ACC112 (cell line): ENCODE measurements around the gene AP2B1.

Source experiments
- H2AFZ ChIP-seq: fragments of 200-600 bp; sonication (generic); one replicate; pipeline ENCODE4 v1.6.0; 2017; ENCODE audit warnings: antibody characterized with exemption, low read length; ENCODE audit not compliant: unreplicated experiment
- H3K27ac ChIP-seq: fragments of 200-600 bp; sonication (generic); 2 replicates; pipeline ENCODE4 v1.5.1; 2014; ENCODE audit warnings: low read depth, mild to moderate bottlenecking, antibody characterized with exemption, low read length, moderate library complexity
- H3K27me3 ChIP-seq: fragments of 200-600 bp; sonication (generic); 2 replicates; pipeline ENCODE4 v1.6.1; 2014; ENCODE audit warnings: mild to moderate bottlenecking, antibody characterized with exemption, low read length, moderate library complexity, mixed read lengths; ENCODE audit not compliant: insufficient read depth
- H3K36me3 ChIP-seq: fragments of 200-600 bp; sonication (generic); 2 replicates; pipeline ENCODE4 v1.6.1; 2016; ENCODE audit warnings: mild to moderate bottlenecking, antibody characterized with exemption, low read length, moderate library complexity, mixed read lengths; ENCODE audit not compliant: insufficient read depth
- H3K4me1 ChIP-seq: fragments of 200-600 bp; sonication (generic); one replicate; pipeline ENCODE4 v1.6.1; 2016; ENCODE audit warnings: low read length, mixed read lengths; ENCODE audit not compliant: insufficient read depth, unreplicated experiment, control insufficient read depth
- H3K4me3 ChIP-seq: fragments of 200-600 bp; sonication (generic); 2 replicates; pipeline ENCODE4 v1.5.1; 2014; ENCODE audit warnings: mild to moderate bottlenecking, low read depth, low read length
- H3K79me2 ChIP-seq: fragments of 200-600 bp; sonication (generic); one replicate; pipeline ENCODE4 v1.6.0; 2016; ENCODE audit warnings: low read length; ENCODE audit not compliant: control insufficient read depth, unreplicated experiment, insufficient read depth

Gene AP2B1

DNA sequence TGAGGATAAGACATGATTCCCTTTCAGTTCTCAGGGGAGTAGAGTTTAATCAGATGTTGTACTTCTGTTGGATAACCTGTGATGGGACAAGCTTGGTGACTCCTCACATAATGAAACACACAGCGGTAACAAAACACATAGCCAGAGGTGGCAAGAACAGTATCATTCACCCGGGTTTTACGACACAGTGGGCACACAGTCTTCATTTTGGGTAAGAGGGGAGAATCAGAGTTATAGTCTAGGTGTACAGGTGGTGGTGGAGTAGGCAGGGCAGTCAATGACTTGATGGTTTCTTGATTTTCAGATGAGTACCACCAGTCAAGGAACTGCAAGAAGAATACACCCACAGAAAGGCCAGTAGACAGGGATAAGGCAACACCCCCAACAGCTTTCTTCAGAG, 11.4 kb upstream of the AP2B1 start:
- Histone ChIP-seq H3K4me3 (no peak overlapping the region), H3K27ac (no peak overlapping the region), H3K36me3 (peaks cover 5% of the 10 kb centered on the region; the same call in 1 of the 2 replicates)

DNA sequence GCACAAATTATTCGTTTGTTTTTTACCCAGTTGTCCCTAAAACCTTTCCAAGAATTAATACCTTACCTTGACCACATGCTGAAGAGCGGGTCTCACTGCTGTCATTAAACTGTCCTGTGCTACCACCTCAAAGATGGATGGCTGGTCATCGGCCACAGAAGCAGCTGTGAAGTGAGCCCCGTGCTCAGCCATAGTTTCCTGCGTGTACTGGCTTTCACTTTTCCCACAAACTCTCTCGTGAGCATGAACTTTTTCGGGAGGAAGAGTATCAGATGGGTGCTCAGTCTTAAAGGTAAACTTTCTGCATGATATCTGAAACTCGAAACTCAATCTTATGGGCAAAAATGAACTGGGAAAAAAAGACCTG, 9.3 kb upstream of the AP2B1 start:
- Histone ChIP-seq H3K36me3 (peaks cover 5% of the 10 kb centered on the region; the same call in 1 of the 2 replicates), H3K4me3 (peak overlapping the region; percentile 81), H3K79me2 (peaks cover 9% of the 10 kb centered on the region), H2AFZ (peak overlapping the region; percentile 89), H3K27ac (peak overlapping the region; percentile 33), H3K4me1 (peaks cover 18% of the 10 kb centered on the region), H3K27me3 (no peaks in the 10 kb centered on the region)

More for the DNA sequence above, 11.4 kb upstream of the AP2B1 start:
- no peak overlapping the region for H2AFZ ChIP-seq
- H3K79me2 ChIP-seq = peaks cover 15% of the 10 kb centered on the region
- H3K4me1 ChIP-seq = peaks cover 18% of the 10 kb centered on the region
- H3K27me3 ChIP-seq = no peaks in the 10 kb centered on the region

DNA sequence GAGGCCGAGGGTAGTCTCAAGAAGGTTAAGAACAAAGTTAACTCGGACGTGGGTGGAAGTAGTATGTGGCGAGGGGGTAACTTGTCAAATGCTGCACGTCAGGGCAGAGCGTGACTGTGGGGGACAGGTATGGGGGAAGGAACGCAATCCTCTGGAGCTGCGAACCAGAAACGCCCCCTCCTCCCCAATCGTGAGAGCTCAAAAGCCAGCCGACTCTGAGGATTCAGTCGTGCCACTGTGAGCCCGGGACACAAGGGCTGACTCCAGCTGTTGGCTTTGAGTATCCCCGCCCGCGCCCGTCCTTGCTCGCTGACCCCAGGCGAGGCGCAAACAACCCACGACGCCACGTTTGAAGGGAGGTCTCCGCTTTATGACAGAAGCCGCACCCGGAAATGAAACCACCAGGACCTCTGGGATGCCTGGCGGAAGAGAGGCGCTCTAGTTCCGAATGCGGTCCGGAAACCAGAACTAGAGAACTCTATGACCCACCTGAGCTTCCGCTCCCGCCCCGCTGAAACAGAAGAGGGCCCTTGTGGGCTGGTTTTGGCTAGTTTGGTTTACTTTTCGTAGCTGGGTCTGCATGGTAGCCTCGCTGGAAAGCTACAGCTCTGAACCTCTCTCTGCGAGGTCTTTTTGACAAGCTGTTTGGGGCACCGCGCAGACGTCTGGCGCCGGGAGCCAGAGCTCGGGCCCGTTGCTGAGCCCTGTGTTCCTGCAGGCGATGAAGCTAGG, 8.8 kb upstream of the AP2B1 start, which contains the start of gene PEX12:
TSS of gene PEX12 (minus strand) at position 375 of the 732 bp plus-strand sequence. CDS start 550 bp downstream, outside the sequence.
- H3K4me1 ChIP-seq = peaks cover 18% of the 10 kb centered on the region
- peaks cover 9% of the 10 kb centered on the region for H3K79me2 ChIP-seq
- peak within 1 kb of the TSS; percentile 34 for H3K27ac ChIP-seq
- H2AFZ ChIP-seq = peak within 1 kb of the TSS; percentile 89
- H3K27me3 ChIP-seq = no peaks in the 10 kb centered on the region
- peak within 1 kb of the TSS; percentile 81 for H3K4me3 ChIP-seq
- H3K36me3 ChIP-seq = peaks cover 5% of the 10 kb centered on the region; the same call in 1 of the 2 replicates

DNA sequence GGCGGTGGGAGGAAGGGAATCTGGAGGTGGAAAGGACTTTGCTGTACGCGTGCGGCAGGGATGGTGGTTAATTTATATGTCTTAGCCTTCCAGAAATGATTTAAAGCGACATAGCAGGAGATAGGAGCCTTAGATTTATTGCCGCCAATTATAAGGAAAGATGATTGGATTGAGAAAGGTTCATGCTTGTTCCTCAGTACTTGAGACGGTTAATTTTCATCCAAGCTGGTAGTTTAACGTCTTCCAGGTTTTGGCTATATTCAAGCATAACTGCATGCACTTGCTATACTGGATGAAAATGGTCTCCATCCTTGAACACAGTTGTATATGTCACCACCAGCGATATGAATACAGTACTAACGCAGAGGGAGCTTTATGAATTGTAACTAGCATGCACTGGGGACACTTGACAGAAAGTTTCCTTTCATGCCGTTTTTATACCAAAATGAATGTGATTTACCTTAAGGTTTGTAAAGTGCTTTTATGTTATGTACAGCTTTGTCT, 8.1 kb upstream of the AP2B1 start:
- H3K27ac ChIP-seq = peak overlapping the region; percentile 34
- peak overlapping the region; percentile 81 for H3K4me3 ChIP-seq
- peak overlapping the region; percentile 56 for H2AFZ ChIP-seq
- H3K36me3 ChIP-seq = peaks cover 5% of the 10 kb centered on the region; the same call in 1 of the 2 replicates
- H3K4me1 ChIP-seq = peaks cover 18% of the 10 kb centered on the region
- peaks cover 9% of the 10 kb centered on the region for H3K79me2 ChIP-seq
- no peaks in the 10 kb centered on the region for H3K27me3 ChIP-seq

DNA sequence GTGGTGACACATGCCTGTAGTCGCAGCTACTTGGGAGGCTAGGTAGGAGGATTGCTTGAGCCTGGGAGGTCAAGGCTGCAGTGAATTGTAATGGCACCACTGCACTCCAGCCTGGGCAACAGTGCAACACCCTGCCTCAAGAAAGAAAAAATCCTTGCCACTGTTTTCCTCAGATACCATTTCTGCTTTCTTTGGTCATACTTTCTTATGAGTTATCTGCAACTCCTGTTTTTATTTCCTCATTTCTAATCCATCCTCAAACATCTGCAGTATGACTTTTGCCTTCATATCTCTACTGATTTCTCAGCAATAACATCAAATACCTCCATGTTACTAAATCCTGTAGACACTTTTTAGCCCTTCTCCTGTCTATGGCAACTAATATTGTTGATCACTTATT, 3.1 kb upstream of the AP2B1 start:
- Histone ChIP-seq H3K27ac (no peak overlapping the region), H3K4me1 (peaks cover 16% of the 10 kb centered on the region), H3K27me3 (no peaks in the 10 kb centered on the region), H2AFZ (no peak overlapping the region), H3K36me3 (no peaks in the 10 kb centered on the region), H3K4me3 (no peak overlapping the region), H3K79me2 (peaks cover 18% of the 10 kb centered on the region)

DNA sequence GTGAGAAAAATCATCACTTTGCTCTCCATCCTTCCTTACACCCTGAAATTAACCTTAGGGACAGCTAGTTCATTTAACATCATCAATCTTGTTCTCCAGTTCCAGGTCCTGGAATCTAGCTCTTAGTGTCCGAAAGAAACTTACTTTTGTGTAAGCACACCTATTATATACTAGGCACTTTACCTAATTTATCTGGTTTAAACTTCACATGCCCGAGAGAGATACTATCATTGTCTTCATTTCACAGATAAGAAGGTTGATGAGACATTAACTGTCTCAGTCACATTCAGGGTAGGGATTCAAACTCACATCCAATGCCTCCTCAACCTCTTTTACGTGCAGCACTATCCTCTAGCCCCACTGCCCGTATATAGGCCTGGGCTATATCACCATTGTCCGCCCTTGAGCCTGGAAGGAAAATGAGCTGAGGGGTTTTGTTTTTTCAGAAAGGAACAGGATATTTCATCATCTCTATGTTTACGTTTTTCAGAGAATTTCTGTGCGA, 501 bp upstream of the AP2B1 start:
- Histone ChIP-seq H3K4me1 (peaks cover 18% of the 10 kb centered on the region), H3K27ac (peak overlapping the region; percentile 85), H2AFZ (peak overlapping the region; percentile 83), H3K79me2 (peaks cover 44% of the 10 kb centered on the region), H3K36me3 (no peaks in the 10 kb centered on the region), H3K27me3 (no peaks in the 10 kb centered on the region), H3K4me3 (peak overlapping the region; percentile 87)

DNA sequence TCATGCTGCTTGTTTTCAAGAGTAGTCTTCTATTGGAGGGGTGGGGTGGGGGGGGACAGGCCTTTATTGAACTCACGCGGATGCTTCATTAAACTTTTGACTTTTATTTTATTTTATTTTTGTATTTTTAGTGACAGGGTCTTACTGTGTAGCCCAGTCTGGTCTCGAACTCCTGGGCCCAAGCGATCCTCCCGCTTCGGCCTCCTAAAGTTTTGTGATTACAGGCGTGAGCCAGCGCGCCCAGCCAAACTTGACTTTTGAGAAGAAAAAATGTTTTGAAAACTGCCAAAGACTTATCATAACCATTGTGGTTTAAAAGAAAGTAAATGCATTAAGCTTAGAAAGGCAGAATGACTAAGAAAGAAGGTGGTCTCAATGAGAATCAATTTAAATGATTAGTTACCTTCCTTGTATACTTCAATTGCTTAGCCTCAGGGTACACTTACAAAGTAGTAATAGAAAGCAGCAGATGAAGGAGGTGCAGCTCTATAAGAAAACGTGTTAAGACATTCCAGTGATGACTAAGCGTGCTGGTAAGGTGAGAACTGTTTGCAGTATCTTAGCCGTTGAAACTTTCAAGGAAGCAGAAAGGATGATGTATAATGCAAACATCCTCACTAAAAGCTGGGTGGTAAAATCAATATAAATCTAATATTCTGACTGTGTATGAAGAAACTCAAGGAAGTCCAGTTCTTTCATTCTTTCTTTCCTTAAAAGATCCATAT, 1.2 kb downstream of the AP2B1 start:
- Histone ChIP-seq H3K27ac (peak overlapping the region; percentile 85), H3K27me3 (no peaks in the 10 kb centered on the region), H3K36me3 (no peaks in the 10 kb centered on the region; the same call in 1 of the 2 replicates), H2AFZ (no peak overlapping the region), H3K79me2 (peaks cover 60% of the 10 kb centered on the region), H3K4me3 (peak overlapping the region; percentile 87), H3K4me1 (peaks cover 18% of the 10 kb centered on the region)

DNA sequence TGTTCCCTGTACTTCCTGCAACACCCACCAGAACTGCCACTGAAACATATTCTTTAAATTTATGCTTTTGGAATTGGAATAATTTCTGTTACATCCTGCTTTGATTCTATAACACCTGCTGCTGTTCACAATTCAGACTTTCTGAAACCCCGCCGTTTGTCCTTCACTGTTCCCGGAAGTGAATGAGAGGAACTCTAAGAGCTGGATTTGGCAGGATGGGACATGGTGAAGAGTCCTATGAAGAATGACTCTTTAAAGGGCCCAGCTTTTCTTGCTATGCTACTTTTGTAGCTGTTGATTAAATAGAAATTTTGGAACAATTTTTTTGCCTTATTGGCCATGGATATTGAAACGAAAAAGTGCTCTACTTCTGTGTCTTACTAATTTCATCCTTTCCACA, 8.9 kb downstream of the AP2B1 start:
- Histone ChIP-seq H3K36me3 (peaks cover 50% of the 10 kb centered on the region), H3K4me1 (no peaks in the 10 kb centered on the region), H3K27ac (no peak overlapping the region), H2AFZ (no peak overlapping the region), H3K27me3 (no peaks in the 10 kb centered on the region), H3K79me2 (peaks cover 65% of the 10 kb centered on the region), H3K4me3 (no peak overlapping the region)

DNA sequence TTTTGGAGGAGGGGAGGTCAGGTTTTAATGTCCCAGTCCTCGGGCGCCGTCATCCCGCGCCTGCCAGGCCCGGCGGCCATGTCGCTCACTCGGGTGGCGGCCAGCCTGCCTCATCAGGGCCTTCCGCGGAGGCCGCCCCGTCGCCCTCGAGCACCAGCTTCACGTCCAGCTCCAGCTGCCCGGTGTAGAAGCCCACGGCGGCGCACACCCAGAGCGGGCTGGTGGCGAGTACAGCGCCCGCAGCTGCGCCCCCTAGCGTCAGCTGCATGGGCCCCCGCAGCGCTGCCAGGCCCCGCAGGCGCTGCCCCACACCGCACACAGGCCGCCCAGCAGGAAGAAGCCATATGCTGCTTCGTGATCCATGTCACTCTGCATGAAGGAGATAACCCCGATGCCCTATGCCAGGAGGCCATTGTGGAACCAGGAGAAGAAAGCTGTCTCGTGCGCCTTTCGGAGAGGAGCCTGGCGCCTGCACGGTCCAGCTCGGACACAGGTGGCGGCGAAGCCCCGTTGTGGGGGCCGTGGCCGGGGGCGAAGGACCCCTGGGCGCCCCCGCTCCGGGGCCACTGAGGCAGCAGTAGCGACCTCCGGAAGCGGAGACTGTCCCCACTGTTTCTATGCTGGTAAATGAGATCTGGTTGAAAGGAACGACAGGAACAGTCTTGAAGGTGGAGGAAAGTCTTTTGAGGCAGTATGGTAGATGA, 9.6 kb downstream of the AP2B1 start:
- Histone ChIP-seq H3K27ac (no peak overlapping the region), H3K27me3 (no peaks in the 10 kb centered on the region), H3K4me1 (no peaks in the 10 kb centered on the region), H2AFZ (no peak overlapping the region), H3K4me3 (no peak overlapping the region), H3K36me3 (peaks cover 50% of the 10 kb centered on the region), H3K79me2 (peaks cover 59% of the 10 kb centered on the region)

DNA sequence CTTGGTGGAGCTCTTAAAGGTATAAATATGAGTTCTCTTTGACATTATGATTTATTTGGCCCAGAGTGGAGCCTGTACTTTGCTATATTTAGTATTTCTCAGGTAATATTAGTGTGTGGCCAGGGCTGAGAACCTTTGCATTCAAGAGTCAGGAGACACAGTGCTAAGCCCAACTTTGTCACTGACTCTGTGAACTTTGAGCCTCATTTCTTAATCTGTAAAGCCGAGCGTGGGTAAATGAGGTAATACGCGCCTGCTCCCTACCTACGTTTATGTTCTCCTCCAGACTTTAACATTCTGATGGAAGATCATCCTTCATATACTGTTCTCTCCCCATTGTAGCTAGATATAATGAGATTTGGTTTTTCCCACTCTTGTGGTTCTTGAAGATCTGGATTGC, 10.5 kb downstream of the AP2B1 start:
- Histone ChIP-seq H3K36me3 (peaks cover 51% of the 10 kb centered on the region), H3K4me1 (no peaks in the 10 kb centered on the region), H3K4me3 (no peak overlapping the region), H3K79me2 (peaks cover 51% of the 10 kb centered on the region), H3K27ac (no peak overlapping the region), H2AFZ (no peak overlapping the region), H3K27me3 (no peaks in the 10 kb centered on the region)
